SU-DHL-6 (cell line): ENCODE measurements around the gene TRPM2.

ENCODE experiments used
- CTCF ChIP-seq: fragments of 200-600 bp; sonication (generic); IDR thresholded peaks from one replicate; pipeline ENCODE4 v1.5.1; 2017; ENCODE audit warnings: antibody characterized with exemption, mild to moderate bottlenecking, low read length, moderate library complexity; ENCODE audit not compliant: insufficient read depth, poor library complexity, severe bottlenecking
- EZH2phosphoT487 ChIP-seq: fragments of 200-600 bp; sonication (generic), shearing (Covaris generic); conservative IDR thresholded peaks from 2 replicates; pipeline ENCODE4 v1.6.1; 2018; ENCODE audit warnings: mild to moderate bottlenecking, antibody characterized with exemption, low read length, moderate library complexity, mixed read lengths

GRCh38 chr21:44418876-44419230 is 65.4 kb downstream of the TRPM2 start:
- TF ChIP-seq CTCF (no peak), EZH2phosphoT487 (no peak)
